ENCODE data around the gene TRIM10. TPM values are rescaled to one million over a fixed set of nuclear protein-coding genes. Genes with fewer than 3 reads are reported as not detected.

The TRIM10 gene
- total and polyA plus RNA-seq, 10 of the 15 experiments (the other 5 are each of a cell fraction or from before 2014, with no cell fraction given), result 0.01 TPM; not detected in 9

DNA sequence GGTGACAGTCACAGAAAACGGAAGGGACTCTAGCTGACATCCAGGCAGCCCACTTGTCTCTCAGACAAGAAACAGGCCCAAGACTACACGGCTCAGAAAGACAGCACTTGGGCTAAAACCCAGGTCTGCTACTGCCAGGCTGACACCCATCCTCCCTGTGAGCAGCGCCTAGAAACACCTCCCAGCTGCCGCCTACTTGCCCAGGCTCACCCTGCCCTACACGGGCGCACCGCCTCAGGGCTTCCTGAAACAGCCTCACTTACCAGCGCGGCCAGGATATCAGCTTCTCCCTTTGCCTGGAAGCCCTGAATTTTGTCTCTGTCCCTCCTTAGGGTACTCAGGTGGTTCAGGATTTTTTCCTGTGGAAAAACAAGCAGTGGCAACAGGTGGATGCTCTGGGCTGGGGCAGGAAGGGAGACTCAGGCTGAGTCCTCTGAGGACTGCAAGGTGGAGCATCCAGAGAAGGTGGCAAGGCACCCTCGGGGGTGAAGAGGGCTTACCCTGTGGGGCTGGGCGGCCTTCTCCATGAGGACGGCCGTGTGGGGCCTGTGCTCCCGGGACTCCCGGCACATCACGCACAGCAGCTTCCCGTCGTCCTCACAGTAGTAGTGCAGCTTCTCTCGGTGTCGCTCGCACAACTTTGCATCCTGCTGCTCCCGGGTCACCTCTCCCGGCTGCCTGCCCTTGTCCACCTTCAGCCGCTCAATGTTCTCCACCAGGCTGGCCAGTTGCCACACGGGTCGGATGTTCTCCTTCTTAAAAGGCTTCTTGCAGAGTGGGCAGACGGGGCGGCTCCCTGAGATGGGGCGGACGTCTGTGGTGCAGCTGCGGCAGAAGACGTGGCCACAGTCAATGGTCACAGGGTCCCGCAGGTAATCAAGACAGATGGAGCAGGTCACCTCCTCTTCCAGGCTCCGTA lies 37.4 kb upstream of the TRIM10 start (continued):
- TF ChIP-seq, protein P1, sequence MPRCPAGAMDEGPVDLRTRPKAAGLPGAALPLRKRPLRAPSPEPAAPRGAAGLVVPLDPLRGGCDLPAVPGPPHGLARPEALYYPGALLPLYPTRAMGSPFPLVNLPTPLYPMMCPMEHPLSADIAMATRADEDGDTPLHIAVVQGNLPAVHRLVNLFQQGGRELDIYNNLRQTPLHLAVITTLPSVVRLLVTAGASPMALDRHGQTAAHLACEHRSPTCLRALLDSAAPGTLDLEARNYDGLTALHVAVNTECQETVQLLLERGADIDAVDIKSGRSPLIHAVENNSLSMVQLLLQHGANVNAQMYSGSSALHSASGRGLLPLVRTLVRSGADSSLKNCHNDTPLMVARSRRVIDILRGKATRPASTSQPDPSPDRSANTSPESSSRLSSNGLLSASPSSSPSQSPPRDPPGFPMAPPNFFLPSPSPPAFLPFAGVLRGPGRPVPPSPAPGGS (IDR thresholded peaks at IDR 0.05; ENCODE audit: borderline replicate concordance, insufficient read depth, low read depth, low read length, poor library complexity, severe bottlenecking), result no peak
- TF ChIP-seq, protein P2, sequence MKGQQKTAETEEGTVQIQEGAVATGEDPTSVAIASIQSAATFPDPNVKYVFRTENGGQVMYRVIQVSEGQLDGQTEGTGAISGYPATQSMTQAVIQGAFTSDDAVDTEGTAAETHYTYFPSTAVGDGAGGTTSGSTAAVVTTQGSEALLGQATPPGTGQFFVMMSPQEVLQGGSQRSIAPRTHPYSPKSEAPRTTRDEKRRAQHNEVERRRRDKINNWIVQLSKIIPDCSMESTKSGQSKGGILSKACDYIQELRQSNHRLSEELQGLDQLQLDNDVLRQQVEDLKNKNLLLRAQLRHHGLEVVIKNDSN (IDR thresholded peaks at IDR 0.05; ENCODE audit: borderline replicate concordance, extremely low read length, insufficient read depth, low read depth, low read length), result no peak
- TF ChIP-seq, protein P3, sequence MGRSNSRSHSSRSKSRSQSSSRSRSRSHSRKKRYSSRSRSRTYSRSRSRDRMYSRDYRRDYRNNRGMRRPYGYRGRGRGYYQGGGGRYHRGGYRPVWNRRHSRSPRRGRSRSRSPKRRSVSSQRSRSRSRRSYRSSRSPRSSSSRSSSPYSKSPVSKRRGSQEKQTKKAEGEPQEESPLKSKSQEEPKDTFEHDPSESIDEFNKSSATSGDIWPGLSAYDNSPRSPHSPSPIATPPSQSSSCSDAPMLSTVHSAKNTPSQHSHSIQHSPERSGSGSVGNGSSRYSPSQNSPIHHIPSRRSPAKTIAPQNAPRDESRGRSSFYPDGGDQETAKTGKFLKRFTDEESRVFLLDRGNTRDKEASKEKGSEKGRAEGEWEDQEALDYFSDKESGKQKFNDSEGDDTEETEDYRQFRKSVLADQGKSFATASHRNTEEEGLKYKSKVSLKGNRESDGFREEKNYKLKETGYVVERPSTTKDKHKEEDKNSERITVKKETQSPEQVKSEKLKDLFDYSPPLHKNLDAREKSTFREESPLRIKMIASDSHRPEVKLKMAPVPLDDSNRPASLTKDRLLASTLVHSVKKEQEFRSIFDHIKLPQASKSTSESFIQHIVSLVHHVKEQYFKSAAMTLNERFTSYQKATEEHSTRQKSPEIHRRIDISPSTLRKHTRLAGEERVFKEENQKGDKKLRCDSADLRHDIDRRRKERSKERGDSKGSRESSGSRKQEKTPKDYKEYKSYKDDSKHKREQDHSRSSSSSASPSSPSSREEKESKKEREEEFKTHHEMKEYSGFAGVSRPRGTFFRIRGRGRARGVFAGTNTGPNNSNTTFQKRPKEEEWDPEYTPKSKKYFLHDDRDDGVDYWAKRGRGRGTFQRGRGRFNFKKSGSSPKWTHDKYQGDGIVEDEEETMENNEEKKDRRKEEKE (IDR thresholded peaks at IDR 0.05), result no peak
- no peak for TF ChIP-seq MYC (IDR thresholded peaks at IDR 0.05; ENCODE audit: insufficient read depth, insufficient read length, insufficient replicate concordance, low read length, severe bottlenecking)
